Lower lobe of right lung (tissue), 2 donors: ENCODE results near the gene AGAP9. TPM values are rescaled to one million over a fixed set of nuclear protein-coding genes. Genes with fewer than 3 reads are reported as not detected.
"Not testable (repeated sequence)": the region's sequence is repeated elsewhere in the genome, so short reads cannot be mapped to it uniquely, and the experiment has no call there.

Experiments used
- ATAC-seq, 2 donors: fragments of 200-7000 bp; cut with Tn5 transposase; one replicate each; pipeline ENCODE4 v1.9.1; 2020 to 2022; ENCODE audit warnings: mild to moderate bottlenecking in 2 of 2, moderate library complexity in 2 of 2
- DNase-seq: peaks from one replicate; pipeline ENCODE4 v3.0.0-alpha.2; 2020
- H3K27ac ChIP-seq: fragments of 200-600 bp; one replicate; pipeline ENCODE4 v1.8.0; 2022
- H3K27me3 ChIP-seq: fragments of 200-600 bp; one replicate; pipeline ENCODE4 v1.8.0; 2022; ENCODE audit warnings: low read depth
- H3K36me3 ChIP-seq: fragments of 200-600 bp; one replicate; pipeline ENCODE4 v1.8.0; 2022; ENCODE audit warnings: mild to moderate bottlenecking
- H3K4me1 ChIP-seq: fragments of 200-600 bp; one replicate; pipeline ENCODE4 v1.8.0; 2022
- H3K4me3 ChIP-seq: fragments of 200-600 bp; one replicate; pipeline ENCODE4 v1.8.0; 2022; ENCODE audit warnings: mild to moderate bottlenecking
- H3K9me3 ChIP-seq: fragments of 200-600 bp; one replicate; pipeline ENCODE4 v1.8.0; 2022
- intact Hi-C: fragments of 100-400 bp; cut with DNase I; formaldehyde crosslinking; loops from one replicate; pipeline ENCODE4 v1.11.0; 2022
- total RNA-seq: library from RNA; stranded (reverse); fragmentation: NEBNext Ultra II Directional; extraction: Animal tissue kit (Norgen Biotek cat#: 25700); gene quantifications from one replicate; pipeline ENCODE4 v1.2.1, GENCODE V29; 2021
- donor health status: DM: no; HTN: yes; CAD: no; lungs with severe emphysema.

Gene AGAP9
- total RNA-seq, 1 donor from 2014 or later = 5.1 TPM

DNA sequence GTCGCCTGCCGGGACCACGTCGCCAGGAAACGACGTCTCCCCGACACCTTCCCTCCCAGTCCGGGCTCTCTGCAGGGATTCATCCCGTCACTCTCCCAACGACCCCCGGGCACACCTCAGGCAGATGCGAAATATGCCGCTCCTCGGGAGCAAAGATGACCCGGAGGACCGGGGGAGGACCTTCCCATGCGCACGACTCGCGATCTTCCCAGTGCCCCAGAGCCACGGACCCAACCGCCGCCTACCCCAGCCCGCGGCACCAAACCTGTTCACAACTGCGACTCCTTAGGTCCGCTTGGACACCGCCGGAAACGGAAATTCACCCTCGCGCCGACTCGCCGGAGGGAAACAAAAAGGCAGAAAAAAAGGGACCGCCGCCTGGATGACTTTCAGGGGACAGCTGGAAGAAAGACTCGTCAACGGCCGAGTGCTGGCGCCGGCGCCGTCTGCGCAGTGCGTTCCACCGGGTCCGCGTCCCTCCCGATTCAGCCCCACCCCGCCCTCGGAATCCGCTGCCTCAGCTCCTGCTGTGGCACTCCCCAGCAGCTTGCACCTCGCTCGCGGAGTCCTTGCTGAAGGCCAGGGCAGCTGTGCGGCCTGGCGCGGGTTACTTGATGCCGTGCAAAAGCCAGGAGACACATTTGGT lies 29.9 kb upstream of the AGAP9 start:
- H3K36me3 ChIP-seq, intact Hi-C loops, H3K9me3 ChIP-seq, H3K4me1 ChIP-seq, H3K27me3 ChIP-seq: not testable (repeated sequence)
- peak overlapping the region; percentile 71 for H3K4me3 ChIP-seq
- DNase-seq (peak; percentile 86), ATAC-seq (peak; percentile 95 to 96)
- H3K27ac ChIP-seq = peak overlapping the region; percentile 83

DNA sequence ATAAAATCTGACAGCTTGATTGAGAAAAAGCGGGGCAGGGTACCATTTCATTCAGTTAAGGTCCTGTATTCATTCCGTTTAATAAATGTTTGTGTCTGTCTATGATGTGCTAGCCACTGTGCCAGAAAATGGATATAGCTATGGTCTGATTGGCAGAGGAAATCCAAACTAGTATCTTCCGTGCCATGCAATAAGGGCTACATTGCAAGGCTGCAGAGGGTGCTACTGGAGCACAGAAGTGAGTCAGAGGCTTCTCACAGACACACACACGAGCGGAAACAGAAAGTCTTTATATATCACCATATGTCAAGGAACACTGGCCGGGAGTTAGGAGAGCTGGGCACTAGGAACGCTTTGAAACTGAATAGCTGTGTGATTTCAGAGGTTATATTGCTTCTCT lies 29.3 kb upstream of the AGAP9 start:
- H3K9me3 ChIP-seq, H3K27me3 ChIP-seq, H3K4me1 ChIP-seq, intact Hi-C loops, H3K36me3 ChIP-seq, DNase-seq: not testable (repeated sequence)
- Histone ChIP-seq H3K4me3 (peak overlapping the region; percentile 71), H3K27ac (peak overlapping the region; percentile 83)
- ATAC-seq = peak; percentile 73 to 75

DNA sequence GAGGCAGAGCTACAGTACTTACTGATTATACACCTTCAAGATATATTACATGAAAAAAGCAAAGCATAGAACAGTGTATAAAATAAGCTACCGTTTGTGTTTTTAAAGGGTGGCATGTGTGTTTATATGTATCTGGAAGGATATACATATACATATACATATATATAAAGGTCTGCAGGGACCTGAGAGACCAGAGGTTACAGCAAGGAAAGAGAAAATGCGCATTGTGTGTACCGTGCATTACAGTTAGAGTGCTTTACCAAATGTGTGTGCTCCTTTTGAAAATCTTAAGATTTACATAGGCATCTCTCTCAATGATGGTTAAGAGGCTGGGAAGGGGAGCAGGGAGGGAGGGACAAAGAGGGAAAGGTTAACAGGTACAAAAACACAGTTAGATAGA lies 23.8 kb upstream of the AGAP9 start:
- H3K4me1 ChIP-seq, H3K4me3 ChIP-seq, H3K27ac ChIP-seq, H3K9me3 ChIP-seq, H3K36me3 ChIP-seq, H3K27me3 ChIP-seq, DNase-seq, ATAC-seq, intact Hi-C loops: not testable (repeated sequence)

DNA sequence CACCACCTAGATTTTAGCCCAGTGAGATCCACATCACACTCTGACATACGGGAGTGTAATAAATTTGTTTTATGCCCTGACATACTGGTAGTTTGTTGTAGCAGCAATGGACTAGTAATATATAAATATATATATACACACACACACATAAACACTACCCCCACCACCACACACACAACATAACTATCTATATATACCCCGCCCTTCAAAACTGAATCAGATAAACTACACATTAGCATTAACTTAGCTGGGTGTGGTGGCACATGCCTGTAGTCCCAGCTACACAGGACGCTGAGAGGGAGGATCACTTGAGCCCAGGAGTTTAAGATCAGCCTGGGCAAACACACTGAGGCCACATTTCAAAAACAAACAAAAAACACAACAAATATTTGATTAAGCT lies 13.0 kb upstream of the AGAP9 start:
- intact Hi-C loops, ATAC-seq, H3K27ac ChIP-seq: not testable (repeated sequence)

DNA sequence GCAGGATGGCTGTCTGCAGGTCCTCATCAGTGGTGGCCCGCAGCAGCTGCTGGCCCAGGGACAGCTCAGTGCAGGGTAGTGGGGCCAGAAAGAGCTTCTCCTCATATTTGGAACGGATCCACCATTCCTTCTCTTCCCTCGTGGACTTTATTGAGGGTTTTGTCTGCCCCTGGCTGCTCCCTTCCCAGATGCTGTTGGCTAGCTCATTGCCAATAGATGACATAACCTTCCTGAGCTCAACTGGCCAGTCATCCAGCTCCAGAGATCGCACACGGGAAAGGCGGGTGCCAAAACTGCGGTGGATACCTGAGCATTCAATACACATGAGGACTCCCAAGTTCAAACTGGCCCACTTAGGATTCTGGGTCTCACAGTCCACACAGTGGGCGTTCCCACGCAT lies 21.1 kb downstream of the AGAP9 start:
- H3K27ac ChIP-seq, H3K27me3 ChIP-seq, H3K4me3 ChIP-seq, H3K36me3 ChIP-seq, intact Hi-C loops, H3K9me3 ChIP-seq, ATAC-seq, DNase-seq, H3K4me1 ChIP-seq: not testable (repeated sequence)

More for the DNA sequence above, 13.0 kb upstream of the AGAP9 start:
- DNase-seq, H3K27me3 ChIP-seq, H3K36me3 ChIP-seq, H3K9me3 ChIP-seq, H3K4me3 ChIP-seq, H3K4me1 ChIP-seq: not testable (repeated sequence)

DNA sequence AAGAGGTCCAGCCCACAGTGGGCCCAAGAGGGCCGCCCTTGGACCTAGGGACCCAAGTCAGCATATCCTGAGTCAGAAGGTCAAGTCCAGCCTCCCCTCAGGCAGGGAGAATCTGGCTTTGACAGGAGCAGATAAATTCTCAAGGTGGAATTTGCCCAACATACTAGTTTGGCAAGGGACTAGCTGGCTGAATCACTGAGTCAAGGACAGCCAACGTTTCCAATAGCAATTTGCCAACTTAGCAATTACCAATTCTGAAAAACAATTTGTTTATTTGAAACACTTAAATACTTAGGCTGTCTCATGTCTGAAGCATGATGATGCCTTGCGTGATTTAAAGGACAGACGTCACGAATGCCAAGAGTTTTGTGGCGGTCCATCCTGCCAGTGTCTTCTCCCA lies 29.2 kb downstream of the AGAP9 start:
- intact Hi-C loops = not testable (repeated sequence)

DNA sequence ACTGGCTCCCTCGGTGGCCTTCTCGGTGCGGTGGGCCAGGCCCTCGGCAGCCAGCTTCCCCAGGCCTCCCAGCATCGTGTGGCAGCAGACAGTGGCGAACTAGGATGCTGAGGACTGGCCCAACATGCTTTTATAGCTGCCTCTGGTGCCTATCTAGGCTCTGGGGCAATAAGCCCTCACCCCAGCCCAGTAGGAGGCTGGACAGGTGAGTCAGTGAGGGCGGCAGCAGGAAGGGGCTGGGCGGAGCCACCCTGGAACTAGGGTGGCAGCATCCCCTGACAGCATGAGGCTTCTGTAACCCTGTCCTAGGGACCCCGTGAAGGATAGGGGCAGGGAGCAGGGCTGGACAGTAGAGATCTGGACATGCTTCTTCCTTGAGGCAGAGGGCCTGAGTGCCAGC lies 31.8 kb downstream of the AGAP9 start, which contains the start of gene FAM25G:
TSS of gene FAM25G (minus strand) at position 101 of the 400 bp plus-strand sequence. CDS start at position 75, 26 bp downstream.
- ATAC-seq, DNase-seq, H3K4me1 ChIP-seq, H3K9me3 ChIP-seq, H3K27ac ChIP-seq, H3K4me3 ChIP-seq, intact Hi-C loops, H3K27me3 ChIP-seq, H3K36me3 ChIP-seq: not testable (repeated sequence)

More for the DNA sequence above, 29.2 kb downstream of the AGAP9 start:
- ATAC-seq, DNase-seq, H3K27me3 ChIP-seq, H3K9me3 ChIP-seq, H3K4me1 ChIP-seq, H3K27ac ChIP-seq, H3K36me3 ChIP-seq, H3K4me3 ChIP-seq: not testable (repeated sequence)

DNA sequence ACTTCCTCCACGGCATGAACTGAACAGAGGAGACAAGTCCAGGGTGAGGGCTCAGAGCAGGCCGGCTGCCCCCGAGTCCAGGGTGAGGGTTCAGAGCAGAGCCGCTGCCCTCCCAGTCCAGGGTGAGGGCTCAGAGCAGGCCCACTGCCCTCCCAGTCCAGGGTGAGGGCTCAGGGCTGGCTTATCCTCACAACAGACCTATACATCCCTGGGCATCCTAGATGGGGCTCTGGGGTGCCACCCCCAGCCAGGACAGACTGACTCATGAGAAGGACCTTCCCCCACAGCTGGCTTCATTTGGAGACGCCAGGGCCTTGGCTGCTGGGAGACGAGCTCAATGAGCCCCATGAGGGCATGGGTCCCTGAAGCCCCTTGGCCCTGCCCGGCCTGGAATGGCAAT lies 33.8 kb downstream of the AGAP9 start:
- H3K36me3 ChIP-seq, DNase-seq, H3K27ac ChIP-seq, H3K4me3 ChIP-seq, ATAC-seq, H3K27me3 ChIP-seq, H3K9me3 ChIP-seq, H3K4me1 ChIP-seq, intact Hi-C loops: not testable (repeated sequence)

DNA sequence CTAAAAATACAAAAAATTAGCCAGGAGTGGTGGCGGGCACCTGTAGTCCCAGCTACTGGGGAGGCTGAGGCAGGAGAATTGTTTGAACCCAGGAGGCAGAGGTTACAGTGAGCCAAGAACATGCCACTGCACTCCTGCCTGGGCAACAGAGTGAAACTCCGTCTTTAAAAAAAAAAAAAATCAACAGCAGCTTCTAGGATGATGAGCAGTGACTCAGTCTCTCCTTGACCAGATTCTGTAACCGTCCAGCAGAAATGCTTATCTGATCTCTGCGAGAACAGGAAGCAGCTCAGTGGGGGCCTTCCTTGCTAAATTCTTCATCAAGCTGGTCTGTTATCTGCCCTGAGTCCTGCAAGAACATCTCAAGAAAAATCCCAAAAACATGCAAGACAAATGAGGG lies 37.5 kb downstream of the AGAP9 start:
- H3K9me3 ChIP-seq, H3K27me3 ChIP-seq, intact Hi-C loops, H3K4me3 ChIP-seq, H3K4me1 ChIP-seq, ATAC-seq, H3K36me3 ChIP-seq, DNase-seq, H3K27ac ChIP-seq: not testable (repeated sequence)

DNA sequence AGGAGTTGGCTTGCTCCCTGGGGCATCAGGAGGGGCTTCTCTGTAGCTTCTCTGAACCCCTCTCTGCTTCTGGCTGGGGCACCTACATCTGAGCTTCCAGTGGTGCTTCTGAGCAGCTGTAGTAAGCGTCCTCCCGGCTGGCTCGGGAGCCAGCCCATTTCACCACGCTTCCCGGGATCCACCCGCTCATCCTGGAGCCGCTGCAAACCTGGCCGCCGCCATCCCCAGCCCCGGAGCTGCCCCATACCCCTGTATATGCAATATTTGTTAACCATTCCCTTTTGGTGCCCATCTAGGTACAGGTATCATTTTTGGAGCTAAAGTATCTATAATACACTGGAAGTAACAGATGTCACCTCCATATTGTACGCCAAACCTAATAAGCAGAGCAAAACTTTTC lies 38.7 kb downstream of the AGAP9 start:
- DNase-seq, ATAC-seq, H3K4me3 ChIP-seq, H3K27me3 ChIP-seq, H3K9me3 ChIP-seq, H3K36me3 ChIP-seq, H3K27ac ChIP-seq, intact Hi-C loops, H3K4me1 ChIP-seq: not testable (repeated sequence)

DNA sequence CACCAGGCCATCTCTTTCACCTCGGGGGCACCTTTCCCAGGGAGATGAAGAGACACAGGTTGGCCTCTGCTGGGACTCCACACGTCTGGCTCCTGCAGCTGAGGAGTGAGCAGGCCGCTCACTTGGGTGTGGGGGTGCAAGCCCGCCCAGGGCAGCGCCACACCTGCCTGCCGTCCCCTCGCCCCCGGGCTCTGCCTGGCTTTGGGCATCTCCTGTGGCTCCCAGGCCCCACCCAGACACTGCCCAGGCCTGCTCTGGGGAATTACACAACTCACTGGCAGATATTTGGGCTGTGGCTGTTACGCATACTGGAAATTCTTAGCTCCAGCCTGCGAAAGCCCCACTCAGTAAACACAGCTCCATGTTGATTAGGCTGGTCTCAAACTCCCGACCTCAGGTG lies 39.5 kb downstream of the AGAP9 start, which contains the start of gene ANXA8:
TSS of gene ANXA8 (minus strand) at position 193 of the 400 bp plus-strand sequence. CDS start at position 11, 182 bp downstream.
- H3K4me1 ChIP-seq, H3K27me3 ChIP-seq, H3K4me3 ChIP-seq, H3K9me3 ChIP-seq, DNase-seq, H3K27ac ChIP-seq, intact Hi-C loops, H3K36me3 ChIP-seq: not testable (repeated sequence)
- ATAC-seq = peak; percentile 23 to 72

DNA sequence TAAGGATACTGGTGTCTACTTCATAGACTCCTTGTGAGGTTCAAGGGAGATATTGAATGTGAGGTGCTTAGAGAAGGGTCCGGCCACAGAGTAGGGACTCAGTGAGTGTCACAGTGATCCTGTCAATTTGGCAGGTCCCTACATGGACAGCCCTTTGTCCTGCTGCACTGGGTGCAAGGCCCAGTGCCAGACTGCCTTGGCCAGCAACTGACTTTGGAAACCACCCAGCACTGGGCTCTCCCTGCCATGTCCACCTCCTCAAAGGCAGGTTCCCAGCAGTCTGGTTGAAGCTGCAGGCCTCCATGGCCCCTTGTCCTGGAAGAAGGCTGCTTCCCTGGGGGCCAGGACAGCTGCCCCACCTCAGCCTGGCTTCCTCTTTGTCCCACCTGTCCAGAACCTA lies 41.1 kb downstream of the AGAP9 start:
- DNase-seq, H3K36me3 ChIP-seq, H3K27ac ChIP-seq, H3K4me3 ChIP-seq, H3K27me3 ChIP-seq, H3K9me3 ChIP-seq, intact Hi-C loops, H3K4me1 ChIP-seq: not testable (repeated sequence)
- ATAC-seq = peak in 1 of 2 donors; percentile 4

DNA sequence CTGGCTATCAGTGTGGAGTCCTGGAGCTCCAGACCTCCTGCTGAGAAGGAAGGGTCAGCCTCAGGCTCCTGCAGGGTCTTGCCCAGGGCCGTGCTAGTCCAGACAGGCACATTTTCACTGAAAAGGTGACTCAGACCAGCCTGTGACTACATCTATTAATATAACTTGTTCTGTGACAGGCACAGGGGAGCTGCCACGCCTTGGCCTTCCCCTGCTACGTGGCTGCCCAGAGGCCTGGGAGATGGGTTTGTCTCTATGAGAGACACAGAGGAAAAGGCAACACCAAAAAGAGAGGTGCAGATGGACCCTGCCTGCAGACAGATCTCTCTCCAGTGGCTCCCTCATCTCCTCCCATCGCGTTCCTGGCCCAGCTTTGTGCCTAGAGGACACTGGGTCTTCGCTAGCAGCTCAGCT lies 41.7 kb downstream of the AGAP9 start:
- H3K4me1 ChIP-seq, H3K27ac ChIP-seq, DNase-seq, H3K9me3 ChIP-seq, intact Hi-C loops, H3K27me3 ChIP-seq, H3K36me3 ChIP-seq, H3K4me3 ChIP-seq: not testable (repeated sequence)
- ATAC-seq = peak; percentile 5 to 47

DNA sequence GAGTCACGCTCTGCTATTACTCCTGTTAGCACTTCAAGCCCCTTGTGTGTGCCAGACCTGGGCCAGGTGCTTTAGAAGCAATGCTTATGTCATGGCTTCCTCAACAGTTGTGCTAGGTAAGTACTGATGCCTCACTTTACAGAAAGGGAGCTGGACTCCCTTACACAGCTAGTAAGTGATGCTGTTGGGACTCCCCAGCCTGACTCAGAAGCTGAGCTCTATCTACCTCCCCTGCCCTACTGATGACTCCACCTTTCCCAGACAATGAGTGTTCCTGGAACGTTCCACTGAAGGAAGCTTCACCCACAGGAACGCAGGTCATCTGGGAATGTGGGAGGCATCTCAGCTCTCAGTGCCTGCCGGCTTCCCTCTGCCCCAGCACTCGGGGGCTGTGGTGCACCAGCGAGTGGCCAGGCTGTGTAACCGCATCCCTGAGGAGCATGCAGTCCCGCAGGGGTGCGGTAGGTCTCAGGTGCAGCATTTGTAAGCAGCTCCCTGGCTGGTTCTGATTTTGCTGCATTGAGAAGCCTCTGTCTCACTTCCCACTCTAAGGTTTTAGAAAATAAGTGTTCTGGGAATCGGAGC lies 42.2 kb downstream of the AGAP9 start:
- H3K9me3 ChIP-seq, H3K4me3 ChIP-seq, H3K27ac ChIP-seq, H3K36me3 ChIP-seq, H3K4me1 ChIP-seq, intact Hi-C loops, H3K27me3 ChIP-seq: not testable (repeated sequence)
- DNase-seq (peak; percentile 46), ATAC-seq (peak; percentile 38 to 74)
